D721Med (cell line): ENCODE data around the gene ASXL2.
"Not testable (repeated sequence)": the region's sequence is repeated elsewhere in the genome, so short reads cannot be mapped to it uniquely, and the experiment has no call there.

ENCODE experiments used
- DNase-seq: peaks from one replicate; pipeline ENCODE4 v3.0.0; 2011; ENCODE audit warnings: low spot score; ENCODE audit not compliant: insufficient read length
- FAIRE-seq: peaks from 2 replicates; lab custom pipeline; 2011; peaks lifted over from hg19 to GRCh38; lab: Jason Lieb, UNC
- TF ChIP-seq, protein P1 (sequence below): IDR thresholded peaks from 2 replicates; pipeline ENCODE4 v1.5.1; 2012; ENCODE audit warnings: mild to moderate bottlenecking, control low read depth; ENCODE audit not compliant: insufficient read depth; ENCODE audit errors: missing control alignments

ASXL2 gene

DNA sequence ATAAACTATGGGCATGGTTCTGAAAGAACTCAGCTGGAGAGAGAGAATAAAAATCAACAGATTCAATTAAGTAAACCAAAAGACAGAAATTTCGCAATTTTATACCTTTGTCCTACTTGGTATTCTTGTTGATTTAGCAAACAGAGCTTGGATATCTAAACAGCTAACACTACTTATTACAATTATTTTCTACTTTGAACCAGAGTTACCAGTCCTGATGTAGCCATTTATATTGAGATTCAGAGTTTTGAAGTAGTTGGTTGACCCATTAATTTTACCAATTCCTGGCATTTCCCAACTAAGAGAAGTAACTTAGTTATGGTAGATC lies 48.9 kb downstream of the ASXL2 start:
- TF ChIP-seq, protein P1, sequence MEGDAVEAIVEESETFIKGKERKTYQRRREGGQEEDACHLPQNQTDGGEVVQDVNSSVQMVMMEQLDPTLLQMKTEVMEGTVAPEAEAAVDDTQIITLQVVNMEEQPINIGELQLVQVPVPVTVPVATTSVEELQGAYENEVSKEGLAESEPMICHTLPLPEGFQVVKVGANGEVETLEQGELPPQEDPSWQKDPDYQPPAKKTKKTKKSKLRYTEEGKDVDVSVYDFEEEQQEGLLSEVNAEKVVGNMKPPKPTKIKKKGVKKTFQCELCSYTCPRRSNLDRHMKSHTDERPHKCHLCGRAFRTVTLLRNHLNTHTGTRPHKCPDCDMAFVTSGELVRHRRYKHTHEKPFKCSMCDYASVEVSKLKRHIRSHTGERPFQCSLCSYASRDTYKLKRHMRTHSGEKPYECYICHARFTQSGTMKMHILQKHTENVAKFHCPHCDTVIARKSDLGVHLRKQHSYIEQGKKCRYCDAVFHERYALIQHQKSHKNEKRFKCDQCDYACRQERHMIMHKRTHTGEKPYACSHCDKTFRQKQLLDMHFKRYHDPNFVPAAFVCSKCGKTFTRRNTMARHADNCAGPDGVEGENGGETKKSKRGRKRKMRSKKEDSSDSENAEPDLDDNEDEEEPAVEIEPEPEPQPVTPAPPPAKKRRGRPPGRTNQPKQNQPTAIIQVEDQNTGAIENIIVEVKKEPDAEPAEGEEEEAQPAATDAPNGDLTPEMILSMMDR, result no peak
- DNase-seq, result no peak
- FAIRE-seq, result no peak

DNA sequence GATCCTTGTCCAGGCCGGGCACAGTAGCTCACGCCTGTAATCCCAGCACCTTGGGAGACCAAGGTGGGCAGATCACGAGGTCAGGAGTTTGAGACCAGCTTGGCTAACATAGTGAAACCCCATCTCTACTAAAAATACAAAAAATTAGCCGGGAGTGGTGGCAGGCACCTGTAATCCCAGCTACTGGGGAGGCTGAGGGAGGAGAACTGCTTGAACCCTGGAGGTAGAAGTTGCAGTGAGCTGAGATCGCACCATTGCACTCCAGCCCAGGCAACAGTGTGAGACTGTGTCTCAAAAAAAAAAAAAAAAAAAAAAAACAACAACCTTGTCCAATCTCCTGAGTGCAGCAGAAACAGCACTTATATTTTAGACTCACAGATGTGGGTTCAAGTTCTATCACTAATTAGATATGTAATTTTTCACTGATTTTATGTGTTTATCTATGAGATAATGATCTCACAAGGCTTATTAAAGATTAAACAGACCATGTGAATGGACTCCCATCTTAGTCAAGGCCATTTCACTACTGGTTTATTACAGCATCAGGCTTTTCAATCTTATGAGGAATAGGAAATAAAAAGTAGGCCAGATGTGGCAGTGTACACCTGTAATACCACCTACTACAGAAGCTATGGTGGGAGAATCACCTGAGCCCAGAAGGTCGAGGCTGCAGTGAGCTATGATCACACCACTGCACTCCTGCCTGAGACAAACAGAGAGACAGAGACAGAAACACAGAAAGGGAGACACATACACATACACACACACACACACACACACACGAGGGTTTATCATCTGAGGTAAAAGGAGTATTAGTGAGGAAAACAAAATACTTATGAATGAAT lies 49.5 kb downstream of the ASXL2 start:
- not testable (repeated sequence) for DNase-seq, FAIRE-seq

DNA sequence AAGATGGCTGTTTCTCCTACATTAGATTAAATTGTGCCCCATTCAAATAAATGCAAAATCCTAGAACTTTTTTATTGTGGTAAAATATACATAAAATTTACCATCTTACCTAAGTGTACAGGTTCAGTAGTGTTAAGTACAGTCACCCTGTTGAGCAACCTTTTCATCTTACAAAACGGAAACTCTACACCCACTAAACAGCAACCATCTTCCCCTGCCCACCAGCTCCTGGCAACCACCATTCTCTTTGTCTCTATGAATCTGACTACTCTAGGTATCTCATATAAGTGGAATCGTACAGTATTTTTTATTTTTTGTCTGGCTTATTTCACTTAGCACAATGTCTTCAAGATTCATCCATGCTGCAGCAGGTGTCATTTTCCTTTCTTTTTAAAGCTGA lies 53.0 kb downstream of the ASXL2 start:
- no peak for FAIRE-seq
- DNase-seq, result no peak
- TF ChIP-seq, protein P1, result no peak

DNA sequence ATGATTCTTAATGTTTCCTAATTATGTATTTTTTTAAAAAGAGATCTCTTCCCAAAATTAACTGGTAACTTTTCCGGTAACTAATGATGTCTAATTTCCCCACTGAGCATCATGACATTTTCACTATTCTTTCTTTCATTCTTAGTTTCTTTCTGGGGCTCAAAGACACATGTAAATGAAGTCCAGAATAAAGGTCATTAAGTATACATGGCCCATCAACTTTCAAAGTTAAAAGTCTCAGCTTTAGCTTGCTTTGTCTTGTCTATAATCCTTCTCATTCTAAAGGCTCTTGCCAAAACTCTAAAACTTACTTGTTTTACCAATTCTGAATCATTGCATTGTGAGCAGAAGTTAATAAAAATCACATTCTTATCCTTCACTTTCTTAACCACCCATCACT lies 53.6 kb downstream of the ASXL2 start:
- TF ChIP-seq, protein P1, result no peak
- FAIRE-seq (no peak), DNase-seq (no peak)

DNA sequence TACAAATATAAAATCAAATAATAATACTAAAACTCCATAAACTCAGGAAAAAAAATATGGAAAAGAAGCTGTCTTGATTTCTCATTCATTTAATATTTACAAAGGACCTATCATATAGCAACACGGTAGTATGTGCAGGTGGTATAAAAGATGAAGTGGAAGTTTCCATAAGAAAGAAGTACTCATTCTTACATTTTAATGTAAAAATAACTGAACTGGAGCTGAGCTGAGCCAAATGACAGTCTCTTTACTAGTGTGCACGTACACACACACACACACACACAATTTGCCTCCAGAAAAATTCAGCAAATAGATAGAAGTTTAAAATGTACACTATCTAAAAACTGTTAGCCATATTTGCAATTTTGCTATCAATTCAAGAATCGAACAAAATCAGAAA lies 54.1 kb downstream of the ASXL2 start:
- no peak for FAIRE-seq
- TF ChIP-seq, protein P1, result no peak
- DNase-seq, result no peak

DNA sequence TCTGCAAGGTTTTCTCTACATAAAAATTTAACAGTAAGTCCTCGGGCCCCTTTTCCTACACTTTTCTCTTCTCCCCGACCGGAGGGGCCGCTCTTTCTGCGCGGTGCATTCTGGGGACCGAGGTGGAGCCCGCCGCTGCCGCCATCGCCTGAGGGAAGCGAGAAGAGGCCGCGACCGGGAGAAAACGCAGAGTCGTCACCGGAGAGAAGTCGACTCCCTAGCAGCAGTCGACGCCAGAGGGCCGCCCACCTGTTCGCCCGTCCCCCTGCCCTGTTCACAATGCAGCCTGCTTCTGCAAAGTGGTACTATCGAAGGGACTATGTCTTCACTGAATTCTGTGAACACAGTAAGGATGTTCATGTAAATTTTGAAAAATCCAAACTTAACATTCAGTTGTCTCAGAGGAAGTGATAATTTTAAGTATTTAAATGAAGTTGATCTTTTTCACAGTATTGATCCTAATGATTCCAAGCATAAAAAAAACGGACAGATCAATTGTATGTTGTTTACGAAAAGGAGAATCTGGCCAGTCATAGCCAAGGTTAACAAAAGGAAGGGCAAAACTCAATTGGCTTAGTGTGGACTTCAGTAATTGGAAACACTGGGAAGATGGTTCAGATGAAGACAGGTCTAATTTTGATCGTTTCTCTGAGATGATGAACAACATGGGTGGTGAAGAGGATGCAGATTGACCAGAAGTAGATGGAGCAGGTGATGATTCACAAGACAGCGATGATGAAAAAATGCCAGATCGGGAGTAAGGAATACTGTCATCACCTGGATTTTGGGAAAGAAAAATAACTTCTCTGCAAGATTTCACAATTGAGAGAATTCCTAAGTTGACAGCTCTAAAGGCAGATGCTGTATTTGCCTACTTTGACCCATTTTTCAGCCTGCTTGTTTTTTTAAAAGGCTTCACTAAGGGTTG lies 55.8 kb downstream of the ASXL2 start:
- TF ChIP-seq, protein P1, result no peak
- FAIRE-seq (peak; percentile 11), DNase-seq (no peak)

DNA sequence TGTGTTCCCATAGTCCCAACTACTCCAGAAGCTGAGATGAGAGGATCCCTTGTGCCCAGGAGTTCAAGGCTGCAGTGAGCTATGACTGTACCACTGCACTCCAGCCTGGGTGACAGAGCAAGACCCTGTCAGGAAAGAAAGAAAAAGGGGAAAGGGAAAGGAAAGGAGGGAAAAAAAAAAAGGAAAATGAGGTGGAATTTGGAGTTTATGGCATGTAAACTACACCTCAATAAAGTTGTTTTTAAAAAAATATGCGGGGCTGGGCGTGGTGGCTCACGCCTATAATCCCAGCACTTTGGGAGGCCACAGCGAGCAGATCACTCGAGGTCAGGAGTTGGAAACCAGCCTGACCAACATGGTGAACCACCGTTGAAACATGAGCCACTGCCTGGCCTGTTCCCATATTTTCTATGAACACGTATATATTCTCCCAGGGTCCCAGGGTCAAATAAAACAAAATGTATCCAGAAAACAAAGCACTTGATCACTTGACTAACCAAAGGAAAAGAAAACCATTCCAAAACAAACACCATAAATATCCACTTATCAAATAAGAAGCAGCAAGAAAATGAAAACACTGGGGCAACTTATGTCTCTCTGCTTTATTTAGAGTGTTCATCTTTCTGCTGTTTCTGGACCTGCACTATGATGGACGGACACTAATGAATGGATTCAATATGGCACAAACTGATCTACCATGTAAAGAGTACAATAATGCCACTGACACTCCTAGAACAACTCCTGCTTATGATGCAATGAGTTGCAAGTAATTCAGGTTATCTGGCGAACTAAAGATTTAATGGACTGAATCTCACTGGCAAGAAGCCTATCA lies 56.8 kb downstream of the ASXL2 start:
- no peak for FAIRE-seq
- TF ChIP-seq, protein P1, result no peak
- DNase-seq, result no peak
